HG02610 (cell line): ENCODE data around the gene DUSP8.

Experiments
- ATAC-seq: cut with Tn5 transposase; IDR thresholded peaks from one replicate; pipeline ENCODE4 v1.9.1; 2021; ENCODE audit warnings: mild to moderate bottlenecking, moderate library complexity; ENCODE audit not compliant: unreplicated experiment

Gene DUSP8

DNA sequence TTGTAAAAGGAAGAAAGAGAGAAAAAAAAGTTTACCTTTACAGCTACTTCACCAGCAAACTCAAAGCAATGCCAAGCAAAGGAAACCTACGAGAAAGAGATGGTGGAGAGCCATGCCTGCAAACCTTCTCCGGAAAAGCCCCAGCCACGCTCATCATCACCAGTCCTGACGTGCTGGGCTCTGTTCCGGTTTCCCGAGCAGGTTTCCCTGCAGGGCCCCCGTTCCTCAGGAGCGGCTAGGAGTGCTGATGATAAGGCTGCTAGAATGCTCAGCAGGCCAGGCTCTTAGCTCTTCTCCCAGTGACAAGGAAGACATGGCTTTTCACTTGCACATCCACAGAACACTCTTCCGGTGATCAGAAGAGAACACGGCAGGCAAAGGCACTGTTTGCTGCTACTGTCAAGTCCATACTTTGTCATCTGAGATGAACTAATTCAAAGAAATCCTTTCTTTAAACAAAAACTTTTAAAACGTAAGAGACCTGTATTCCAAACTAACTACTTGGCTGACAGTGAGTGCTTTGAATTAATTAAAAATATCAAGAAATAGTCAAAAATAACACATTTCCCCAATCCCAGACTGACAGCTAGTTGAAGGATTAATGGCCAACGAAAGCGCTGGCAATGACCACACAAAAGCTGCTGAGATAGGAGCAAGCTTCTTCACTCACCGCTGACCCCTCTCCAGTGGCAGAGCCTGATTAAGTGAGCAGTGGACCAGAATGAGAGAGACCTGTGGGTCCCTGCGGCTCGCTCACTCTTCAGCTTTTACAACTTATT, 35.8 kb downstream of the DUSP8 start:
- ATAC-seq: no peak

DNA sequence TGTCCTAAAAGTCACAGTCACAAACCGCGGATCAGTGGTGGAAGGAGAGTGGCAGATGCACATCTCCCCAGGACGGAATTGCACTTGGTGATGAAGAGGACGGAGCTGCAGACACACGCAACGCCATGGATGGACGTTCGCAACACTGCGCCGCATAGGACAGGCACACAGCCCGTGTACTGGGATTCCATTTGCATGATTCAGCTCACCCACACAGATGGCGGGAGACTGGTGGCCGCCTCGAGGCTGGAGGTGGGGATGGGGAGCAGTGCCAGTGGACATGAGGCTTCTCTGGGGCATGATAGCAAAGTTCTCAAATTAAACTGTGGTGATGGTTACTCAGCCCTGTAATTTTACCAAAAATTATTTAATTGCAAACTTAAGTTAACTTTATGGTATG, 37.4 kb downstream of the DUSP8 start:
- ATAC-seq: no peak

DNA sequence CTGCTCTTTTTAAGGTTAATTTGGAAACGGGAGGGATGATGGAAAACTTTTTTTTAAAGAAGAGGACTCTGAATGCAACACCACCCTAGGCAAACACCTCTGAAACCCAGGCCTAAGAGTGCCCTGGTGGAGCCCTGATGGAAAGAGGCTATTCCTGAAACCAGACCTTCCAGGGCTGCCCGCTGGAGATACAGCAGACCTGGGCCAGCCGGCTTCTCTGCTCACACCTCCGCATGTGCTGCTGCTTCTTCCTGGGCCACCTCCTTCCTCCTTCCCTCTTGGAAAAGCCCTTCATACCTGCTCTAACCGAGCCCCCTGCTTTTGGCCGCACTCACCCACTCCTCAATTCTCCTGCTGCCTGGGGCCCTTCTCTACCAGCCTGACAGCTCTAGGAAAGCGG, 37.9 kb downstream of the DUSP8 start:
- ATAC-seq: no peak

DNA sequence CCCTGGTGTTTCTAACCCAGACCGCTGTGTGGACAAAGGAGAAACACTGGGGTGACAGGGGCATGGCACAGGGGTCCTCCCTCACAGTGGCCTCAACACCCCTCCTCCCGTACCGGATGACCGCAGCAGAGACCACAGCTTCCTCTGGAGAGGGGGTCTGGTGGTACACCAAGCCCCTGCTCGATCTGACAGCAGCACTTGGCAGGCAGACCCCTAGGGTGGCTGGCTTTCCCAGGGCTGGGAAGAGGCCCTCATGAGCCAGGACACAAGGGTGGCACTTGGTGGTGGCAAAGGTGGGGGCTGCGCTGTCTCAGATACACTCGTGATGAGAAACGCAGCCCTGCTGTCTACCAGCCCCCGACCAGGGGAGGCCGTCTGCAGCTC, 38.7 kb downstream of the DUSP8 start:
- no peak for ATAC-seq

DNA sequence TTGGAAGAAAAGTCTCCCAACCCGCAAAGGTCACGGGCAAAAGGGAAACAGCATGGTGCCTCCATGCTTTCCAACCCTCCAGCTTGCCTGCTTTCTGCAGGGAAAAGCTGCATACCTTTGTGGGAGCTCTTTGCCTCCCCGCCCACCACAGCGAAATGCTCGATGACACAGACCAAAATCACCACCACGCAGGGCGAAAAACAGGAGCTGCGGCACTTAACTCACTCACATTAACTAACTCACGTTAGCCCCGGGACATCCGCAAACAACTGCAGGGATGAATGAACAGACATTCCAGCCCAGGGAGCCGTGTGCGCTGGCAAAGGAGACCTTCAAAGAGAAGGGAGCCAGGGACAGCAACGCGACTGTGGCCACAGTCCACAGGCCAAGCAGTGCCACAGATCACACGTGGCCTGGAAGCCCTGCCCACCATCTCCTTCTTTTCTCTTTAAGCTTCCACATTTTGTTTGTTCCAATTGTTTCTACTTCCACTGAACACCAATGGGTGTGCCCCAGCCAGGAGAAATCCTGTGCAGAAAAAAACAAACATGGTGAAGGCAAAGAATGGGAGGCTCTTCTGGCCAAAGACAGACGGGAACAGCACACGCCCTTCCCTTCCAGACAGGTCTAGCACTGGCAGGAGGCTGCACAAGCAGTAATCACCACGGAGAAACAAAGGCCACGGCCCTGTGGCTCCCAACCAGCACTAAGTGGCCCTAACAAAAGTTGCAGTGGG, 39.3 kb downstream of the DUSP8 start:
- ATAC-seq: no peak

DNA sequence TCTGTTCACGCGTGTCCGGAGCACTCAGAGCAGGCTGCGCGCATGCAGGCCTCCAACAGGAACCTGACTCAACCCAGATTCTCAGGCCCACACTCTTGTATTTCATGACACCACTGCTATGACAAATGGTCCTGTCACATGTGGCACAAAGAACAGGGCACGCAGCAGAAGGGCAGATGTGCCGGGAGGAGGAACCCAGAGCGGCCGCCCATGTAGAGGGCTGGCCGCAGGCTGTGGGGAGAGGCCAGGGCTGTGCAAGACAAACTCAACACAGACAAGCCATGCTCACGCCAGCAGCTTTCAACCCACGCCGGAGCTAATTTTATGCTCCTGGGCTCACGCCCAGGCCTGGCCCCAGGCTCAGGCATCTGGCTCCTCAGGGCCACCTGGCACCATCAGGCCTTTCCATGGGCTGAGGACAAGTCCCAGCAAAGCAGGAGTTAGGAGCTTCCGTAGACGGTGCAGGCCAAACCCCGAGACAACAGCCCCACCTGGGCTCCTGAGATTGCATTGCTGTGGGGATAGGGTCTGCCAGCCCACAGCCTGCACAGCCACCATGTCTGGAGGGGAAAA, 40.0 kb downstream of the DUSP8 start:
- ATAC-seq: no peak

DNA sequence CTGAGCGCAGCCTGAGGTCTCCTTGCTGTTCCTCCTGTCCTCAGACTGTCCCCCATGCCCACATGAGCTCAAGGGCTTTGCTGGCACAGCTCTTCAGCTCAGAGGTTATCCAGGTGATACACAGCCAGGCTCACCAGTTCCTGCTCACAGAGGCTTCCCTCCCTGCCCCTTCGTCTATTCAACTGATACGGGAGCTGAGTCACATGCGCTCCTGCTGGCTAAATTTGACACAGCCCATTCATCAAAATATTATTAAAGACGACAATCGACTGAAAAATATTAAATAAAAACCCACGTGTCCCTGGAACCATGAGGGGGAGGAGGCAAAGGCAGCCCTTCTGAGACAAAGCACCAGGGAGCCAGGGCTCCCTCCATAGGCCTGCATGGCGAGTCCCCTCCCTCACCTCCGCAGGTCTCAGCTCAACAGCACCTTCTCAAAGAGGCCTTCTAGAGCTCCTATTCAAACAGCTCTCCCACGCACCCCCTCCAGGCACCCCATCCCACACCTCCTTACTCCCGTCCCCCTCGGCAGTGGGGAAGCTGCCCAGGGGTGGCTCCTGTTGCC, 40.5 kb downstream of the DUSP8 start:
- ATAC-seq: no peak

DNA sequence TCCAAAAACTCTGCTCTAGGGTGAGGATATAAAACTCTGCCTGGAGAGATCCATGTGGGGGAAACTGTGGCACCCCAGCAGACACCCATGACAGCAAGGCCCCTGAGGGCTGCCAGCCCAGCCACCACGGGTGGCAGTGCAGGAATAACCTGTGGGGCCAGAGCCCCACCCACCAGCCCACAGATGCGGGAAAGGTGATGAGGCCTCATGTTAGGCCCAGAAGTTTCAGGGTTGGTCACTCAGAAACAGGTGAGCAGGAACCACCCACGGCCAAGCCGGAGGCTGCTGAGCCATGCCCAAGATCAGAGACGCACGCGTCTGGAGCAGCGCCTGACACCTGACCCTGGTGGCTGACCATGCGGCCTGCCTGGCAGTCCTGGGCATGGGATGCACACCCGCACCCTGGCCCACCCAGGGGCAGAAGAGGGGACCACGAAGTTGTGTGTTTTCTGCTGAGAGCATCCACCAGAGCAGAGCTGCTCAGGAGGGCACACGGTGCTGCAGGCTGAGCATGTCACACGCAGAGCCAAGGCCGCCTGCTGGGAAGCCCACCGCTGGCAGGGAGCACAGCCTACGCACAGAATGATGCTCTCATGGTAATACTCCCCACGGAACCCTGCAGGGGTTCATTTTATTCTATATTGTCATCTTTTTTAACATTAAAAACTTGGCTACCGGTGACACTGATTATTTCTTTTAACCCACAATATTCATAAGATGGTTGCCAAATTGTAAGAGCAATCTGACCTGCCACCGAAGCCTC, 41.2 kb downstream of the DUSP8 start:
- ATAC-seq: no peak

DNA sequence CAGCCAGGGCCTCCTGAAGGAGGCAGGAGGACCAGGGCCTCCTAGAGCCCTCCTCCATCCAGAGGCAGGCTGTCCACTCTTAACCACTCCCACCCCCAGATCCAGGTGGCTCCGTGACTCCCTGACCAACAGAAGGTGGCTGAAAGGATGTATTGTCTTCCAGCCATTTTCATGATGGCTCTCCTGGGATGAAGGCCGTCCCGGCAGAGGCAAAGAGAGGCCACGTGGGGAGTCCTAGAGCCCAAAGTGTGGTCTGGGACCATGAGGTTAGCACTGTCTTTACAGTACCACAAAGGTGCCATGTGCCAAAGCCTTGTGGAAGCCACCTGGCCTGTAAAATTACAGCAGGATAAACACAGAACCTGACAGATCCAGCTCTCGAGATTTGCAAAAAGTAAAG, 42.3 kb downstream of the DUSP8 start:
- no peak for ATAC-seq

DNA sequence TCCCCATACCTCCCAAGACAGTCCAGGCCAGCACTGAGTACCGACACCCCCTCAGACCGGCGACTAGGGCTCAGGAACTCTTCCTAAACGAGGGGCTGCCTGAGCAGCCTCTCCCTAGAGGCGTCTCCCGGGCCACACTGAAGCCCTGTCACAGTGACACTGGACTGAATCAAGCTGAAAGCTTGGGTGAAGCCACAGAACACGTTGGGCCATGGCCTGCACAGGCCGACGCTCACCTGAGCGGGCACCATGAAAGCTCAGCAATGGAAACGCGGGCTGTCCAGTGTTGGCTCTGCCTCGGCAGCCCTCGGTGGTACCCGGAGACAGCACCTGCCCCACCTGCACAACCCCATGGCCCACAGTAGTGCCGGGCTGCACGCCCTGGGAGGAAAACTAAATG, 42.8 kb downstream of the DUSP8 start:
- ATAC-seq: no peak

DNA sequence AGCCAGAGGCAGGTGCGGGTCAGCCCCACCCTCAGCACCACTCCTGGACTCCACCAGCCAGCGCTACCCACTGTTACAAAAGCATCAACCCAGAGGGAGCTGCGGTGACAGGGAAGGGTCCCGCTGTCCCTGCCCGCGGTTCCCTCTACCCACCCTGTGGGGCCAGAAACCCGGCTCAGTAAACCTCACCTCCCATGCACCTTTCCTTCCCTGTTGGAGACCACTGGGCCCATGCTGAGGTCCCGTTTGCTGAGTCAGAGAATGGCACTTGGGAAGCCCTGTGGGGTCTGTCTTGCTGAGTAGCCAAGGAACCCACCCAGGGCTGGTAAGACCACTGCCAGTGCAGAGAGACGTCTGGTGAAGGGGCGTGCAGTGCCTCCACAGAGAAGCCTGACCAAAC, 43.4 kb downstream of the DUSP8 start:
- ATAC-seq: no peak

DNA sequence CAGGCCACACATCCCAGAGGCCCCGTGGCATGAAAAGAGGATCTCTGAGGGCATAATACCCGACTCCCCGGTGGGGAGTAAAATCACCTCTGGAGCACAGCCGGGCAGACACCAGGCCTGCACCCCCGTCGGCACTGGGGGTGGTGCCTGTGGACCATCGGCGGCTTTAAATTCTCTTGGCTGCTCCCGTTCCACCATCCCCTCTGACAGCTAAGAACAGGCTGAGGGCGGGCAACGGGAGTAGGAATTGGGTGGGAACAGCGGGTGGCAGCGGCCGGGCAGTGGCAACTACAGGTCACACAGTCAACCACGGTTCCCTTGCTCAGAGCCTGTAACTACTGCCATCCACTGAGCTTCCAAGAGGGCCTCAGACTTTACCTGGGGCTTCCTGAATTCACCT, 45.3 kb downstream of the DUSP8 start:
- ATAC-seq: no peak

DNA sequence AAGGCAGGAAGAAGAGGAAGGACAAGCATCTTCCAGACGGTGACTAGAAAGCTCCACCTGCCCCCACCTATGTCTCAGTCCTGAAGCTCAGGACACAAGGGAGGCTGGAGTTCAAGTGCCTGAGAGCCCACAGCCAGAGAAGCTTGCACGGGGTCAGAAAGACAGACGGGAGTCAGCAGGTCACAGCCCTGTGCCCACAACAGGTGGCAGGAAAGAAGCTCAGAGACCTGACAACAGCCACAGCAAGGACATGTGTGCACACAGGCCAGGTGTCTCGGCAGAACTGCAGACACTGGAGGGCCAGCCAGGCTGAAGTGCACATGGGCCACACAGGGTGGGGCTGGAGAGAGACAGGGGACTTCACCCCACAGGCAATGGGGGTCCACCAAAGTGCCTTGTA, 48.3 kb downstream of the DUSP8 start:
- ATAC-seq: no peak

DNA sequence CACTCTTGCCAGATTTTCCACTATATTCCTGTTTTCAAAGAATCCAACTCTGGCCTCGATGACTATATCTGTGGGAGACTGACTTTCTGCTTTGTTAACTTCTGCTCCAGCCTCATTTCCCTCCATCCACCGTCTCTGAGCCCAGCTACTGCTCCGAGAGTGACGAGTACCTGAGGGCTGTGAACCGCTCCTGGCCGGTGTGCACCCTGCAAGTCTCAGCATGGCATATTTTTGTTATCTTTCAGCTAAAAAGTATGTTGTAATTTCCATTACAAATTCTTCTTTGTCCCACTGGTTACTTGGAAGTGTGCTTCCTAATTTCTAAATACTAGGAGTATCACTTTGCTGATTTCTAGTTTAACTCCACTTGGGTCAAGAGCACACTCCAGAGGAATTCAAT, 49.0 kb downstream of the DUSP8 start:
- no peak for ATAC-seq

DNA sequence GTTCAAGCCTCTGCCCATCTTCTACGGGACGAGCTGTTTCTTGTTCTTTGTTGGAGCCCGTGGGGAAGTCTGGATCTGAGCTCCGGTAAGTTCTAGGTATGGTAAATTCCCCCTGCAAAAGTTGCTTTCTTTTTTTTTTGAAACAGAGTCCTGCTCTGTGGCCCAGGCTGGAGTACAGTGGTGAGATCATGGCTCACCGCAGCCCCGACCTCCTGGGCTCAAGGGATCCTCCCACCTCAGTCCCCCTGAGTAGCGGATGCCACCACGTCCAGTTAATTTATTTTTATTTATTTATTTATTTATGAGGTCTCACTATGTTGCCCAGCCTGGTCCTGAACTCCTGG, 50.0 kb downstream of the DUSP8 start:
- no peak for ATAC-seq

DNA sequence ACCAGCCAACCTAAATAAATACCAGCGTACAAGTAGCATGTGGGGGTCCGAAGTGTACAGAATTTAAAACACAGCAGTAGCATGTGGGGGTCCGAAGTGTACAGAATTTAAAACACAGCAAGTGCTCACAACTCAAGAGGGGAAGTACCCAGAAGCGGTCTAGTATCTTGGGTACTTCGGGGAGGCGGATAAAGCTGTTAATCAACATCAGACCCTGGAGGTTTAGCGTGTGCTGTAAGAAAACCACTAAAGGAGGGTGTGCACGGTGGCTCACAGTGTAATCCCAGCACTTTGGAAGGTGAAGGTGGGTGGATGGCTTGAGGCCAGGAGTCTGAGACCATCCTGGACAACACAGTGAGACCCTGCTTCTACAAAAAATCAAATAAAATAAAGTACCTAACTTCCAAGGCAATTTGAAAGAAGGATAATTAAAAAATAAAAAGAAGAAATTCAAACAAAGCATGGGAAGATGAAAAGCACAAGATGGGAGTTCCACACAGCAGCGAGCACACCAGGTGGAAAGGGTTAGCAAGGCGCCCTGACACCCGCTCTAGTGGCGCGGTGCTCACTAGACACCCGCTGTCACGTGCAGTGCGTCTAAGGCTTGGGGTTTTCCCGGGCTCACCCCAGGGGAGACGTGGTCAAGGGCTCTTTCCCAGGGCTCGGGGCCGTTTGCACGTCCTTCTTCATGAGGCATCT, 50.5 kb downstream of the DUSP8 start:
- ATAC-seq: peak; percentile 74

DNA sequence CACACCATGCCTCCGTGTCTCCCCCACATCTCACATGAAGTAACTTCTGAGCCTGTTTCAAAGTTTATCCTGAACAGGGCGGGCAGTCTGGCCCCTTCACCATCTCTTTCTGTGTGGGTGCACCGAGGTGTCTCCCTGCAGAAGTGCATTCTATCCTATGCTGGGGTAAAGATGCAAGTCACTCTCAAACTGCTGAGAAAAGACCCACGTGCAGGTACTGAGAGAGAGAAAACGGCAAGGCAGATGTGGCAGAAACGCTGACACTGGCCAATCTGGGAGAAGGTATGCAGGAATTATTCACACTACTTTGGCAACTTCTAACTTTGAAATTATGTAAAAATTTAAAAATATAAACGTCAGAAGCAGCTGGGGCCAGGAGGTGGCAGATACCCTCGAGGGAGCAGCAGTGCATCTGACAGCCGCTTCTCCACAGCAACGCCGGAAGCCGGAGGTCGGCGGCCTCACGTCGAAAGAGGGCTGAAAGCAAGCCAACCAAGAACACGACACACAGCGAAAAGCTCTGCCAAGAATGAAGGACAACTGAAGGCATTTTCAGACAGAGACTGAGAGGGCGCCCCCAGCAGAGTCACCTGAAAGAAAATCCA, 51.3 kb downstream of the DUSP8 start:
- ATAC-seq: no peak

DNA sequence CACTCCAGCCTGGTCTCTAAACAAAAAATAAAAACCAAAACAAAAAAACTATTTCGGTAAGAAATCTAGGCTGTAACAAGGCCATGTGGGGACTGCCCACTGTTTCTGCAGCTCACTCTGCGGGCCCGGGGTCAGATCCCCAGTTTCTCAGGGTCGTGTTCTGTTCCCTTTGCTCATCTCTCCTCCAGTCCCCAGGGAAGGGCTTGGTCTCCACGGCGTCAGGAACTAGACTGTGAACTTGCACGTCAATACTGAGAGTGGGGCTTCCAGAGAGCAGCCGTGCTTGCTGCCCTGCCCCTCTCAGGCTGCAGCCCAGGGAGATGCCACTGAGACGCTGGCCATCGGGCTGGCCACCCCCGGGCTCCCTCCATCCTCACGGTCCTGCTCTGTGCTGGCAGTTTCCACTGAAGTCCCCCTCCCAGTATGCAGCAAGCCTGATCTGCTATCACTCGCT, 51.8 kb downstream of the DUSP8 start:
- no peak for ATAC-seq

DNA sequence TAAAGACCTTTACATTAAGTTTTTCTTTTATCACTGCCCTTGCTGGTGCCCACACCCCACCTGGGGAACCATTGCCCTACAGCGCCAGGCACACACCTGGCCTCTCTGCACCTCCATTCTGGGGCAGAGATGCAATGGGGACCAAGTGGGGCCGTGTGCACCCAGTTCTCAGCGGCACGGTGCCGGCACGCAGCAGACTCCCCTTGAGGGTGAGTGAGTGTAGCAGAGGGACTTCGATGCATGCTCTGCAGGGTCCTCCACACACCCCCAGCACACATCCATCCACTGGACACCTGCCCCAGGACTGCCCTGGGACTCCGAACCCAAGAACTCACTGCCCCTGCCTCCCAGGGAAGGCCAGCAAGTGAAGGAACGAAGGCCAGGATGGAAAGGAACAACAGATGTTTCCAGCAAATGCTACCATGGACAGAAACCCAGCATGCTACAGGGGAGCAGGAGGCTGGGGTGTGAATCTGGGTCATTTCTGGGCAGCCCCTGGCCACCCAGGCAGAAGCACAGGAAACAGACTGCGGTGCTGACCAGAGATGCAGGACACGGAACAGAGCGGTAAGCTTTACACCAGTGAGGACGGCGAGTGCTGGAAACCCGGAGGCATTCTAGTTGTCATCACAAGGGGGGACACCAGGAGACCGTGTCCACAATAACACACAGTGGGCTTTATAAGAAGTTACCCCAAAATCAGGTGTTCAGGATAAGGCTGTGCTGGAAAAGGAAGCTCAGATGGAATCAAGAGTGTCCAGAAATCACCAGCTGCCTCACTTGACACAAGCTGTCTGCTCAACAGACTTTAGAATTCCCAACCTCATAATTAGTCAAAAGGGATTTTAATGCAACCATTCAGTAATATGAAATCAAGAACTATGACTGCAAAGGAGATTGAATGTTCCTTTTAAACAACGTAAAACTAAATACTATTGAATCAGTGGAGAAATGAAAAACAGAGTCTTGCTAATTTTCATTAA, 52.8 kb downstream of the DUSP8 start:
- no peak for ATAC-seq
